B cell (primary cell): ENCODE data around the gene ESPL1. TPM values are rescaled to one million over a fixed set of nuclear protein-coding genes. Genes with fewer than 3 reads are reported as not detected.

Source experiments
- ATAC-seq: fragments of 200-7000 bp; cut with Tn5 transposase; one replicate; pipeline ENCODE4 v1.10.0; 2021; ENCODE audit warnings: low read depth, mild to moderate bottlenecking, moderate number of reproducible peaks, moderate library complexity
- CTCF ChIA-PET: fragments of 350-600 bp; sonication (Branson Sonifier 250); formaldehyde crosslinking; loops from one replicate; lab custom pipeline; 2021; ENCODE audit warnings: antibody characterized with exemption, inconsistent platforms; lab: Charles Lee
- POLR2A ChIA-PET: fragments of 350-600 bp; sonication (Branson Sonifier 250); formaldehyde crosslinking; loops from one replicate; lab custom pipeline; 2021; ENCODE audit warnings: antibody characterized with exemption; lab: Charles Lee
- DNase-seq: peaks from one replicate; pipeline ENCODE4 v3.0.0; 2013
- H2AFZ ChIP-seq: 2 replicates; pipeline ENCODE4 v1.6.1; 2012; ENCODE audit warnings: mild to moderate bottlenecking, low read depth, low read length; ENCODE audit not compliant: insufficient read depth, poor library complexity, severe bottlenecking
- H3K27ac ChIP-seq, 2 donors: 1 replicate in 1 of 2; 2 replicates in 1 of 2; pipeline ENCODE4 v1.5.1; 2012 to 2013; ENCODE audit warnings: low read length in 2 of 2, mild to moderate bottlenecking in 2 of 2, moderate library complexity in 1 of 2
- H3K27me3 ChIP-seq, 4 experiments: fragments of 200-600 bp in 1 of 4; sonication (generic) in 1 of 4; replicated peaks in 1 of 4; 1 replicate in 2 of 4; 2 replicates in 2 of 4; pipeline versions ENCODE4 v1.6.1 to v1.7.0; 2013 to 2016; ENCODE audit warnings: low read length in 3 of 4, mild to moderate bottlenecking in 2 of 4, mixed read lengths in 1 of 4, moderate library complexity in 1 of 4; ENCODE audit not compliant: insufficient read depth in 4 of 4, control insufficient read depth in 3 of 4; ENCODE audit errors: control extremely low read depth in 1 of 4
- H3K36me3 ChIP-seq, 2 experiments: replicated peaks in 1 of 2; 1 replicate in 1 of 2; 2 replicates in 1 of 2; pipeline versions ENCODE4 v1.6.1 to v1.7.1; 2013; ENCODE audit warnings: low read length in 1 of 2; ENCODE audit not compliant: insufficient read depth in 2 of 2, control insufficient read depth in 1 of 2; ENCODE audit errors: control extremely low read depth in 1 of 2, extremely low read depth in 1 of 2
- H3K4me1 ChIP-seq, 2 donors: fragments of 200-600 bp in 1 of 2; sonication (generic) in 1 of 2; 1 replicate in 1 of 2; 2 replicates in 1 of 2; pipeline versions ENCODE4 v1.5.1 to v1.6.1; 2013 to 2017; ENCODE audit warnings: low read length in 2 of 2; ENCODE audit not compliant: control insufficient read depth in 2 of 2, insufficient read depth in 2 of 2
- H3K4me2 ChIP-seq: replicated peaks from 2 replicates; pipeline ENCODE3; 2012; ENCODE audit warnings: mild to moderate bottlenecking, low read depth, low read length; ENCODE audit not compliant: poor library complexity, severe bottlenecking
- H3K4me3 ChIP-seq, 5 experiments: fragments of 200-600 bp in 1 of 5; sonication (generic) in 1 of 5; 1 replicate in 3 of 5; 2 replicates in 2 of 5; pipeline versions ENCODE4 v1.5.1 to v1.7.0; 2011 to 2016; ENCODE audit warnings: low read length in 4 of 5, mild to moderate bottlenecking in 4 of 5, low read depth in 2 of 5, control low read depth in 1 of 5, moderate library complexity in 1 of 5; ENCODE audit not compliant: insufficient read depth in 1 of 5; ENCODE audit errors: control extremely low read depth in 1 of 5, extremely low read depth in 1 of 5
- H3K79me2 ChIP-seq: fragments of 200-600 bp; sonication (generic); one replicate; pipeline ENCODE4 v1.6.0; 2016; ENCODE audit warnings: low read length; ENCODE audit not compliant: control insufficient read depth, insufficient read depth
- H3K9ac ChIP-seq: fragments of 200-600 bp; sonication (generic); 2 replicates; pipeline ENCODE4 v1.6.1; 2017; ENCODE audit warnings: mild to moderate bottlenecking, low read length, moderate library complexity
- H3K9me3 ChIP-seq, 3 donors: one replicate each; pipeline versions ENCODE4 v1.6.1 to v1.7.1; 2013; ENCODE audit warnings: low read length in 2 of 3; ENCODE audit not compliant: control insufficient read depth in 2 of 3, insufficient read depth in 1 of 3; ENCODE audit errors: control extremely low read depth in 1 of 3
- H4K20me1 ChIP-seq: 2 replicates; pipeline ENCODE4 v1.6.0; 2012; ENCODE audit warnings: mild to moderate bottlenecking, low read length; ENCODE audit not compliant: insufficient read depth, control insufficient read depth, poor library complexity, severe bottlenecking
- H3K27ac Mint-ChIP-seq: one replicate; pipeline ENCODE4 v1.8.0; 2021; ENCODE audit warnings: mixed read lengths
- H3K27me3 Mint-ChIP-seq: one replicate; pipeline ENCODE4 v1.8.0; 2021; ENCODE audit warnings: mixed read lengths
- H3K4me1 Mint-ChIP-seq: one replicate; pipeline ENCODE4 v1.8.0; 2021; ENCODE audit warnings: mixed read lengths
- H3K4me3 Mint-ChIP-seq: one replicate; pipeline ENCODE4 v1.8.0; 2021; ENCODE audit warnings: mixed read lengths
- H3K9me3 Mint-ChIP-seq: one replicate; pipeline ENCODE4 v1.8.0; 2022; ENCODE audit warnings: mixed read lengths; ENCODE audit not compliant: insufficient read depth
- EZH2 ChIP-seq: IDR thresholded peaks from 2 replicates; pipeline ENCODE4 v1.6.1; 2012; ENCODE audit warnings: borderline replicate concordance, low read depth, mild to moderate bottlenecking, moderate library complexity, low read length; ENCODE audit not compliant: insufficient read depth, poor library complexity, severe bottlenecking
- WGBS: methylation state at CpG from one replicate; pipeline ENCODE4 v1.1.5; 2013; ENCODE audit warnings: missing lambda C conversion rate; ENCODE audit not compliant: insufficient coverage; 5-methylcytosine and 5-hydroxymethylcytosine counted together
- intact Hi-C: fragments of 100-400 bp; cut with micrococcal nuclease; formaldehyde crosslinking; loops from one replicate; pipeline ENCODE4 v1.10.0; 2022
- polyA plus RNA-seq: library from polyadenylated mRNA; depleted of rRNA; stranded (reverse); fragments of >200 nt; gene quantifications from 2 replicates; pipeline ENCODE4 v1.2.3, GENCODE V29; 2012
- total RNA-seq, 2 donors: library from RNA; stranded (reverse); fragments of 120-200 nt in 1 of 2; gene quantifications; 1 replicate in 1 of 2; 2 replicates in 1 of 2; pipeline versions ENCODE4 v1.2.3 to v1.2.4, GENCODE V29; 2013 to 2022
- TF ChIP-seq, protein P1 (sequence below): fragments of 200-600 bp; IDR thresholded peaks from one replicate; pipeline ENCODE4 v1.8.0; 2022; ENCODE audit warnings: antibody characterized with exemption, mild to moderate bottlenecking

Gene ESPL1
- total and polyA plus RNA-seq, 2 donors (not counting 1 experiment from before 2014, with no cell fraction given): 0.88 to 2.4 TPM

DNA sequence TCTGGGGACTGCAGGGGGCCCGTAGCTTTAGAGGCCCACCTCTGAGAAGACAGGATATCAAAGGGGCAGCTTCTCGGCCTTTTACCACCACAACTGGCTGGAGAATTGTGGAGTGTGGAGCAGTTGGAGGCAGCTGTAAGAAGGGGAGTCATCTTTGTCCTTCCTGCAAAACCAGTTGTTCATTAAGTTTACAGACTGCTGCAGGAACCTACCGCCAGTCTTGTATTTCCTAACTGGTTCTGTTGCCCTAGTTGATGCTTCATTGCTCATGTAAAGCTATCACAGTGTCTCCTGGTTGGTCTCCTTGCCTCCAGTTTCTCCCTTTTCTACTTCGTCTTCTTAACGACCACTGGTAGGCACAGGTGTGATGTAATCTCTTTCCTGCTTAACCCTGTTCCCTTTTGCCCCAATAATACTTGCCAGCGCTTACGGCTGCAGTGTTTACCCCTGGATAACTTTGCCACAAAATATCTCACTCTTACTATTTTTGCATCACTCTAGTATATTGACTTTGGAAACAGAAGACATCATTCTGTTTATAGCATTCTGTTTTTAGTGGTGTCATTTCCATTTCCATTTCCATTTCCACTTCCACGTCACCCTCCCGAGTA is 11.9 kb downstream of the ESPL1 start:
- Histone ChIP-seq H3K4me1 (no peaks in the 10 kb centered on the region), H2AFZ (no peak overlapping the region), H3K4me3 (no peak overlapping the region), H3K9ac (no peak overlapping the region), H3K27me3 (no peaks in the 10 kb centered on the region), H3K27ac (no peak overlapping the region), H3K4me2 (no peak overlapping the region), H4K20me1 (no peaks in the 10 kb centered on the region), H3K79me2 (no peaks in the 10 kb centered on the region), H3K36me3 (no peaks in the 10 kb centered on the region), H3K9me3 (no peaks in the 10 kb centered on the region)
- intact Hi-C loops: no loop called here
- ATAC-seq (no peak), DNase-seq (no peak)
- no peak overlapping the region for H3K4me3 Mint-ChIP-seq
- H3K4me1 Mint-ChIP-seq: no peaks in the 10 kb centered on the region
- TF ChIP-seq EZH2: no peak
- TF ChIP-seq, protein P1, sequence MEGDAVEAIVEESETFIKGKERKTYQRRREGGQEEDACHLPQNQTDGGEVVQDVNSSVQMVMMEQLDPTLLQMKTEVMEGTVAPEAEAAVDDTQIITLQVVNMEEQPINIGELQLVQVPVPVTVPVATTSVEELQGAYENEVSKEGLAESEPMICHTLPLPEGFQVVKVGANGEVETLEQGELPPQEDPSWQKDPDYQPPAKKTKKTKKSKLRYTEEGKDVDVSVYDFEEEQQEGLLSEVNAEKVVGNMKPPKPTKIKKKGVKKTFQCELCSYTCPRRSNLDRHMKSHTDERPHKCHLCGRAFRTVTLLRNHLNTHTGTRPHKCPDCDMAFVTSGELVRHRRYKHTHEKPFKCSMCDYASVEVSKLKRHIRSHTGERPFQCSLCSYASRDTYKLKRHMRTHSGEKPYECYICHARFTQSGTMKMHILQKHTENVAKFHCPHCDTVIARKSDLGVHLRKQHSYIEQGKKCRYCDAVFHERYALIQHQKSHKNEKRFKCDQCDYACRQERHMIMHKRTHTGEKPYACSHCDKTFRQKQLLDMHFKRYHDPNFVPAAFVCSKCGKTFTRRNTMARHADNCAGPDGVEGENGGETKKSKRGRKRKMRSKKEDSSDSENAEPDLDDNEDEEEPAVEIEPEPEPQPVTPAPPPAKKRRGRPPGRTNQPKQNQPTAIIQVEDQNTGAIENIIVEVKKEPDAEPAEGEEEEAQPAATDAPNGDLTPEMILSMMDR: no peak
- 100% methylated on average over 2 of the region's 9 CpGs for WGBS
- ChIA-PET POLR2A (interaction anchor here (0.7 kb wide), 1 partner anchor 15 kb away, joined by 6 read pairs; no protein-coding TSS in a partner anchor), CTCF (interaction anchor here (0.8 to 24.0 kb wide), 7 partner anchors 8 to 141 kb away, joined by 3 to 721 read pairs (median 4); partner anchors contain the start of genes AAAS, ITGB7 and MYG1)
- no peak overlapping the region for H3K27ac Mint-ChIP-seq
- H3K9me3 Mint-ChIP-seq: no peaks in the 10 kb centered on the region
- H3K27me3 Mint-ChIP-seq: no peaks in the 10 kb centered on the region

DNA sequence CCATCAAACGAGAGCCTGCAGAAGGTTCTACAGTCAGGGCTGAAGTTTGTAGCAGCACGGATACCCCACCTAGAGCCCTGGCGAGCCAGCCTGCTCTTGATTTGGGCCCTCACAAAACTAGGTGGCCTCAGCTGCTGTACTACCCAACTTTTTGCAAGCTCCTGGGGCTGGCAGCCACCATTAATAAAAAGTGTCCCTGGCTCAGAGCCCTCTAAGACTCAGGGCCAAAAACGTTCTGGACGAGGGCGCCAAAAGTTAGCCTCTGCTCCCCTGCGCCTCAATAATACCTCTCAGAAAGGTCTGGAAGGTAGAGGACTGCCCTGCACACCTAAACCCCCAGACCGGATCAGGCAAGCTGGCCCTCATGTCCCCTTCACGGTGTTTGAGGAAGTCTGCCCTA is 18.3 kb downstream of the ESPL1 start:
- no peaks in the 10 kb centered on the region for H3K27me3 Mint-ChIP-seq
- peaks cover 5% of the 10 kb centered on the region for H3K4me1 Mint-ChIP-seq
- TF ChIP-seq, protein P1: no peak
- TF ChIP-seq EZH2: no peak
- Histone ChIP-seq H3K9ac (no peak overlapping the region), H3K36me3 (no peaks in the 10 kb centered on the region), H4K20me1 (no peaks in the 10 kb centered on the region), H3K79me2 (no peaks in the 10 kb centered on the region), H3K4me3 (no peak overlapping the region), H3K4me1 (no peaks in the 10 kb centered on the region), H3K27me3 (no peaks in the 10 kb centered on the region), H2AFZ (no peak overlapping the region), H3K9me3 (no peaks in the 10 kb centered on the region), H3K27ac (no peak overlapping the region), H3K4me2 (no peak overlapping the region)
- no peak for ATAC-seq
- intact Hi-C loops: no loop called here
- no peak overlapping the region for H3K4me3 Mint-ChIP-seq
- WGBS: 97% methylated on average over 9 of the region's 9 CpGs
- no peak for DNase-seq
- H3K9me3 Mint-ChIP-seq: no peaks in the 10 kb centered on the region
- ChIA-PET POLR2A (interaction anchor here (1.1 kb wide), 2 partner anchors 13 to 86 kb away, joined by 3 read pairs; partner anchors contain the start of gene MYG1), CTCF (interaction anchor here (1.1 to 24.0 kb wide), 16 partner anchors 8 to 221 kb away, joined by 3 to 721 read pairs (median 8); partner anchors contain the start of genes AAAS, ESPL1, ITGB7 and PFDN5)
- no peak overlapping the region for H3K27ac Mint-ChIP-seq
